Measurements from ENCODE around the gene CD160.
A peak's percentile ranks its signal among the peaks of the same experiment; 100 is the strongest.

CD160 gene

GRCh38 chr1:145690587-145691558 is 28.4 kb upstream of the CD160 start:
- TF ChIP-seq TEAD4 (IDR thresholded peaks at IDR 0.05) (no peak), CEBPB (IDR thresholded peaks at IDR 0.05) (peak; percentile 45; the same call in 1 of the 2 replicates)

GRCh38 chr1:145692785-145693443 is 26.4 kb upstream of the CD160 start:
- TF ChIP-seq USF1 (IDR thresholded peaks at IDR 0.05) (peak; percentile 37; the same call in 1 of the 2 replicates), NFIC (IDR thresholded peaks at IDR 0.05) (no peak), CREB1 (IDR thresholded peaks at IDR 0.05; ENCODE audit: low read depth) (no peak), EGR1 (IDR thresholded peaks at IDR 0.05) (no peak), REST (IDR thresholded peaks at IDR 0.05; ENCODE audit: low read depth) (no peak), RAD21 (IDR thresholded peaks at IDR 0.05; ENCODE audit: low read depth) (no peak), MAX (IDR thresholded peaks at IDR 0.05) (no peak), CEBPB (IDR thresholded peaks at IDR 0.05) (peak; percentile 13), FOXM1 (IDR thresholded peaks at IDR 0.05; ENCODE audit: borderline replicate concordance, low read depth) (no peak), TCF12 (IDR thresholded peaks at IDR 0.05; ENCODE audit: low read depth) (no peak), EP300 (IDR thresholded peaks at IDR 0.05; ENCODE audit: borderline replicate concordance) (no peak), TAF1 (IDR thresholded peaks at IDR 0.05; ENCODE audit: low read depth) (no peak), ZBTB7A (IDR thresholded peaks at IDR 0.05; ENCODE audit: low read depth) (no peak), TEAD4 (IDR thresholded peaks at IDR 0.05) (no peak; the same call in 1 of the 2 replicates), YY1 (IDR thresholded peaks at IDR 0.05; ENCODE audit: low read depth) (no peak)

GRCh38 chr1:145695821-145696629 is 23.3 kb upstream of the CD160 start:
- no peak for TF ChIP-seq ZBTB7A (IDR thresholded peaks at IDR 0.05; ENCODE audit: low read depth)
- no peak for TF ChIP-seq NFIC (IDR thresholded peaks at IDR 0.05)
- TF ChIP-seq YY1 (IDR thresholded peaks at IDR 0.05; ENCODE audit: low read depth), result no peak
- no peak for TF ChIP-seq TAF1 (IDR thresholded peaks at IDR 0.05; ENCODE audit: low read depth)
- TF ChIP-seq MAX (IDR thresholded peaks at IDR 0.05), result no peak
- TF ChIP-seq EP300 (IDR thresholded peaks at IDR 0.05; ENCODE audit: borderline replicate concordance), result no peak
- TF ChIP-seq CEBPB (IDR thresholded peaks at IDR 0.05), result no peak
- TF ChIP-seq CREB1 (IDR thresholded peaks at IDR 0.05; ENCODE audit: low read depth), result no peak
- no peak for TF ChIP-seq TEAD4 (IDR thresholded peaks at IDR 0.05)
- TF ChIP-seq REST (IDR thresholded peaks at IDR 0.05; ENCODE audit: low read depth), result no peak
- no peak for TF ChIP-seq FOXM1 (IDR thresholded peaks at IDR 0.05; ENCODE audit: borderline replicate concordance, low read depth)
- TF ChIP-seq USF1 (IDR thresholded peaks at IDR 0.05), result no peak
- no peak for TF ChIP-seq RAD21 (IDR thresholded peaks at IDR 0.05; ENCODE audit: low read depth)
- no peak for TF ChIP-seq EGR1 (IDR thresholded peaks at IDR 0.05)
- TF ChIP-seq TCF12 (IDR thresholded peaks at IDR 0.05; ENCODE audit: low read depth), result no peak

- no peak for TF ChIP-seq EP300 (IDR thresholded peaks at IDR 0.05; ENCODE audit: borderline replicate concordance)
- no peak for TF ChIP-seq EGR1 (IDR thresholded peaks at IDR 0.05)
- TF ChIP-seq FOXM1 (IDR thresholded peaks at IDR 0.05; ENCODE audit: borderline replicate concordance, low read depth), result no peak
- TF ChIP-seq TCF12 (IDR thresholded peaks at IDR 0.05; ENCODE audit: low read depth), result no peak
- no peak for TF ChIP-seq RAD21 (IDR thresholded peaks at IDR 0.05; ENCODE audit: low read depth)
- no peak for TF ChIP-seq TEAD4 (IDR thresholded peaks at IDR 0.05)
- TF ChIP-seq TAF1 (IDR thresholded peaks at IDR 0.05; ENCODE audit: low read depth), result no peak
- TF ChIP-seq REST (IDR thresholded peaks at IDR 0.05; ENCODE audit: low read depth), result no peak
- no peak for TF ChIP-seq CREB1 (IDR thresholded peaks at IDR 0.05; ENCODE audit: low read depth)
- no peak for TF ChIP-seq USF1 (IDR thresholded peaks at IDR 0.05)
- TF ChIP-seq CEBPB (IDR thresholded peaks at IDR 0.05), result no peak
- TF ChIP-seq MAX (IDR thresholded peaks at IDR 0.05), result no peak
- TF ChIP-seq YY1 (IDR thresholded peaks at IDR 0.05; ENCODE audit: low read depth), result no peak
- no peak for TF ChIP-seq NFIC (IDR thresholded peaks at IDR 0.05)
- no peak for TF ChIP-seq ZBTB7A (IDR thresholded peaks at IDR 0.05; ENCODE audit: low read depth)
These were observed 22.7 kb upstream of the CD160 start for GRCh38 chr1:145696630-145696960.

All from Ishikawa (cell line).